ENCODE data around the gene CAMTA1. TPM values are rescaled to one million over a fixed set of nuclear protein-coding genes. Genes with fewer than 3 reads are reported as not detected.

Gene CAMTA1
- total RNA-seq, 1 donor from 2014 or later, result 79.3 TPM

DNA sequence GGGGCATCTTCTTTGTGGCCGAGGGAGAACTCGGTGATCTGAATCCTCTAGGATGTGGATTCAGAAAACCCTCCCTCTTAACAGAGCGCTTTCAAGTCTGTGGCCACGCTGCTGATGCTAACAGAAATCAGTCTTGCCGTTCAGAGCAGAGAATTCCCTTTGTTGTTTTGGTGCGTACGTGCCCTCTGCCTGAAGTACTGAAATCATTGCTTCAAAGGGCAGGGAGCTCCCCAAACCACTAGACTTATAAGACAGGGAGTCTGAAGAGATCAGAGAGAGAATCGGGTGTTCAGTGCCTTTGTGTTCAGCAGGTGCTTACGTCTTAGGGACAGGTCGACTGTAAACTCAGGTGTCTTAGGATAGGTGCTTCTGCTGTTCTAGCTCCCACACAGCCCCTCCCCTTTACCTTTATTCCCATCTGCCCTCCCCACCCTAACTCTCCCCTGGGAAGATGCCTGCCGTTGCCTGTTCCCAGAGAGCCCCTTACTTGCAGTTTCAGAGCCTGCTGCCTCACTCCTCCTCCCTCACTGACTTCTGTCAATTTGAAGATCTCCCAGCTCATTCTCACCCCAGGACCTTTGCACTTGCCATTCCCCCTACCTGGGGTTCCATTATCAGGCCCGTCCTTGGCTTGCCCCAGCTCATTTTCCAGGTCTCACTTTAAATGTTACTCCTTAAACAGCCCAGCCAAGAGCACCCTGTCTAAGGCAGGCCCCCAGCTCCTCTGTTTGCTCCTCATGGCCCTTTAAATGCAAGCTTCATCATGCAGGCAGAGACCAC lies 143.0 kb downstream of the CAMTA1 start:
- no peak for DNase-seq (ENCODE audit: low read depth)

DNA sequence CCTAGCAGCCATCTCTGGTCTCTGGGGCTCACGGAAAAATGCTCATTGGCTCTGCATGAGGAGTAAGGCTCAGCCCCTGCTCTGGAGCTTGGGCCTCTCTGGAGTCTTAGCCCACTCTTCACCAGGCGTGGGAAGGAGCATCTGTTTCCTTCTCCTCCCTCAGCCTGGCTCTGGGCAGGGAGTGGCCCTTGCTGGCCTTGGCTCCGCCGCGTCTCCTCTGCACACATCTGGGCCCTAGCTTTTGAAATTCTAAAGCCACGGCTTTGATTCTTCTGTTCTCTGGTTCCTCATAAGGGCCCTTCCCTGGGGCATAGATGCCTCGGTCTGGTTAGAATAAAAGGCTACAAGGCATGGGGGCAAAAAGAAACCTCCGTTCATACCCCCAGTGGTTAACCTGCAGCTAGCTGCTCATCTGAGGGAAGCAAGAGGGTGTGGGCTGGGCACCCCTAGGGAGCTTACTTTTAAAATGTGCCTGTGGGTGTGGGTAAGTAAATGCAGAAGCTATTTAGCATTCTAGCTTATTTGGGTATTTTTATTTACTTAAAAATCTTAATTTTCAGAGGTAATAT lies 145.6 kb downstream of the CAMTA1 start:
- no peak for DNase-seq (ENCODE audit: low read depth)

DNA sequence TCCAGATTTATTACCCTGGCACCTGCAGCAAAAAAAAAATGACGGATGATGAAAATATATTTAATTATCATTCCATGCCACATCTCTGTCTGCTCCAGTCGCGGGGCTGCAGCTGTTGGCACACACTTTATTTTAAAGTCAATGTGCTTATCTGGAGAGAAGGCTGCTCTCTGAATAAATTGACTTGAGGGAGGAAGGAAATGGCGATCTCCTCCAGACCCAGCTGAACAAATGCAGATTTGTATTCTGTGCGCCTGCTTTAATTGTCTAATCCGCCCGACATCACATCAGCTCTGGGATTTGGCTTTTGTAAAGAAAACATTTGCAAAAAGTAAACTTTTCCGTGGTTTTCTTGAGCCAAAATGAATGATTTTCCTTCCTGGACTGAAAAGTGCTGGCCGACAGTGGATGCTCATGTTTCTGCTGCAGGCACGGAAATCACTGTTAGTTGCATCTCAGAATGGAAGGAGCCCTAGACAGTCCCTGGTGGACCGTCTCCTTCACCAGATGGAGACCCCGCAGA lies 150.2 kb downstream of the CAMTA1 start:
- no peak for DNase-seq (ENCODE audit: low read depth)

GRCh38 chr1:6935911-6936690 lies 150.8 kb downstream of the CAMTA1 start:
- DNase-seq (ENCODE audit: low read depth), result no peak

GRCh38 chr1:6937048-6937447 lies 151.8 kb downstream of the CAMTA1 start:
- no peak for DNase-seq (ENCODE audit: low read depth)

DNA sequence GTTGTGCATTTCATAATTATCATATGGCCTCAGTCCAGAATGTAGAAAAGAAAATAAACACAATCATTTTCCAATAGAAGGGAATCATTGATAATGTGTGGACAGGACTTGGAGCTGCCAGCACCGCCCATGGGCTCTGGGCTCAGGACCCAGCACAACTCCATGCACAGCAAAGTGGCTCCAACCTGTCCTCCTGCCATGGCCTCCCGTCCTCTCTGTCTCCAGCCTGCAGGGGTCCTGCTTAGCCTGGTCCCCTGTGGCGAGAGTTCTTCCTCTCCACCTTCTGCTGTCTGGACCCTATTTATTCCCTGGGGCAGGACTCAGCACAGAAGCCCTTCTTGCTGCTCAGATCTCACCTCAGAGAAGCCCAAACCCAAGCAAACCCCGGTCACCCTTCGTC lies 154.1 kb downstream of the CAMTA1 start:
- no peak for DNase-seq (ENCODE audit: low read depth)

DNA sequence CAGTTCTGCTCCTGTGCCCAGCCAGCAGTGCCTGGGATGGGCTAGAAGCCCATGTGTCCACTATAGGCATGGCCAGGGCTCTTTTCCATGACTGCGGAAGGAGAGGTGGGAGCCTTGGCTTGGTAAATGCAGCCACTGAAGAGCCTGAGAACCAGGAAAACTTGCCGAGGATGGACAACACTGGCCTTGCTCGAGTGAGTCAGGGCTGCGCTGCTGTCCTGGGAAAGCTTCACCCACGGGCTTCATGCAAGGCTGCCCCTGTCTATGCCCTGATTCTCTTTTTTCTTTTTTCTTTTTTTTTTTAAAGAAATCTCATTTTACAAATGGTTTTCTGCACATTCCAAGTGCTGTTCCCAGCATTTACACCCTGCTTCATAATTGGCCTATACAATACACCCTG lies 156.5 kb downstream of the CAMTA1 start:
- DNase-seq (ENCODE audit: low read depth), result no peak

DNA sequence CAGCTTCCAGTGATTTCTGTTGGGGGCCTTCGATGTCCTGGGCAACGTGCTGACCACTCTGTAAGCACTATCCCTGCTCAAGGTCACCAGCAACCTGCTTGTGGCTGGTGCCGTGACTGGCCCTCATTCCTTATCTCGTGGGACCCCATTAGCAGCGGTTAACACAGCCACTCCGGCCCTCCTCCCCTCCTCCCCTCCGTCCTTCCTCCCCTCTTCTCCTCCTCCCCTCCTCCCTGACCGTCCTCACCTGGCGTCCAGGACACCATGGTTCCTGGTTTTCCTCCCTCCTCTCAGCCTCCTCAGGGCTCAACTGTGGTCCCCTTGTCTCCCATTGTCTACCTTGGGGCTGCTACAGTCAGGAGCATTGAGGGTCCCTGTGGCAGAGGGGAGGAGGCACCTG lies 157.7 kb downstream of the CAMTA1 start:
- DNase-seq (ENCODE audit: low read depth), result no peak

- no peak for DNase-seq (ENCODE audit: low read depth)
Measured at GRCh38 chr1:6944434-6944833, 159.2 kb downstream of the CAMTA1 start.

DNA sequence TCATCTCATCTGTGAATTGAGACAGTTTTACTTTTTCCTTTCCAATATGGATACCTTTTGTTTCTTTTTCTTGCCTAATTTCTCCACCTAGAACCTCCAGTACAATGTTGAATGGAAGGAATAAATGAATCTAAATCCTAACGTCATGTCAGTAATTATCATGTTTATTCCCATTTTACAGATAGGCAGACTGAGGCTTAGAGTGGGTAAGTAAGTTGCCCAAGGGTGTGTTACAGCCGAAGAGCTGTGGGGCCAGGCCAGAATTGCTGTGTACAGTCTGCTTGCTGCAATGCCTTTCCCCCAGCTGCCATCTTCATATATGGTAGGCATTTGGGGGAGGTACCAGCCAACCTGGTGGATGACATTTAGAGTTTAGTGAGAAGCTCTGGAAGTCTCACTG lies 162.7 kb downstream of the CAMTA1 start:
- DNase-seq (ENCODE audit: low read depth), result no peak

GRCh38 chr1:6948416-6948815 lies 163.2 kb downstream of the CAMTA1 start:
- no peak for DNase-seq (ENCODE audit: low read depth)

DNA sequence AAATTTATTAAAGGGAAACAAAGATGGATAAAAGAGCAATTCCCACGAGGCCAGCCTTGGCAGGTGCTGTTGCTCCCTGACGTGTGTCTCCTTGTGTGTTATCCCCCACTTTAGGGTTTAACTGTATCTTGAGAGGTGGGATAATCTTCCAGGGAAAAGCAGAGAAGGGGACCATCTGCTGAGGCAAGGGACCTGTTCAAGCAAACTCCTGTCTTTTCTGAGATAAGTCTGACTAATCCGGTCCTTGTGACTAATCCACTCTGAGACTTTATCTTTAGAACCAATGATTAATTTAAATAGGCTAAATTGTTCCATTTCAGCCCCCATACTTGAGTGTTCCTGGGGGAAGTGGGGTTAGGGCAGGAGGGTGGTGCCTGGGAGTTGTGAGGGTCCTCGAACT lies 163.6 kb downstream of the CAMTA1 start:
- DNase-seq (ENCODE audit: low read depth), result no peak

DNA sequence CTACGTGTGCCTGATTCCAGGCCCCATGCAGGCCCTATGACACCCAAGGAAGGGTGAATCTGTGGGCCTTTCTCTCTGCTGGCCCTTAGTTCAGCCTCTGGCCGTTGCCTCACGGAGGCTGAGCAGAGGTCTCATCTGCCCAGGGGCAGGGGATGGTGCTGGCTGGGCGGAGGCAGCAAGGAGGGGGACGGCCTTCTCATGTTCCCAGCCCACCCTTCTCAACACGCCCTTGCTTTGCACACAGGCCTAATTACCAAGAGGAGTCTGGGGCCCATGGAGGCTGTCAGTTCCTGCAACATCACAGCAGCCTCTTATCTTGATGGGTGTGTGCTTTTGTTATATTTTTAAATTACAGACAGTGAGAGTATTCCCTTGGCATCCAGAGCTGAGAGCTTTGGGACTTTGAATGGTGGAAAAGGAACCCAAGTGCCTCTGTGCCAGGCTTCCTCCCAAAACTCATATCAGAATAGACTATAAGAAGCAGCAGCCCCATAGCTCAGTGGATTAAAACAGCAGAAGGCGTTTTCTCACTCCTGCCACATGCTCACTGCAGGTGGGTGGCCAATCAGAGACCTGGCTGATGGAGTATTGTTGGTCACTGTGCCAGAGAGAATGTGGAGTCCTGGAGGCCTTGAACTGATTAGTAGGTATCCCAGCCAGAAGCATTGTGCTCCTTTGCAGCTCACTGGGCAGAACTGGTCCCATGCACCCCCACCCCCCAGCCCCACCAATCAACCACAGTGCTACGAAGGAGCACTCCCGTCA lies 164.9 kb downstream of the CAMTA1 start:
- DNase-seq (ENCODE audit: low read depth), result no peak

DNA sequence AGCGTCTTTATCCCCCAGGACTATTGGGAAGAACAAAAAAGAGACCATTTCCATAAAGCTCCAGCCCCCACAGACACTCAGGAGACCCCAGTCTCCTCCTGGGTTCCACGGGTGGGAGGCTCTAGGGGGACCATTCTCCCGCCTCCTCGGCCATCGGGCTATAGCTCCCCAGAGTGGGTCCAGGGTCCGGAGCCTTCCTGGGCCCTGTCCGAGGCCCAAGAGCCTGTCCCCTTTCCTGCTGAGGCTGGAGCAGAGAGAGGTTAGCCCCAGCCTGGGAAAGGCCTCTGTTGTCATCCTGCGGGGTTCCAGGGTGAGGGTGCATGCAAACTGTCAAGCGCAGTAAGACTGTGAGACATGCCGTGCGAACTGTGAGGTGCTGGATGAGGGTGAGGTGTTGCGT lies 166.3 kb downstream of the CAMTA1 start:
- DNase-seq (ENCODE audit: low read depth), result no peak

DNA sequence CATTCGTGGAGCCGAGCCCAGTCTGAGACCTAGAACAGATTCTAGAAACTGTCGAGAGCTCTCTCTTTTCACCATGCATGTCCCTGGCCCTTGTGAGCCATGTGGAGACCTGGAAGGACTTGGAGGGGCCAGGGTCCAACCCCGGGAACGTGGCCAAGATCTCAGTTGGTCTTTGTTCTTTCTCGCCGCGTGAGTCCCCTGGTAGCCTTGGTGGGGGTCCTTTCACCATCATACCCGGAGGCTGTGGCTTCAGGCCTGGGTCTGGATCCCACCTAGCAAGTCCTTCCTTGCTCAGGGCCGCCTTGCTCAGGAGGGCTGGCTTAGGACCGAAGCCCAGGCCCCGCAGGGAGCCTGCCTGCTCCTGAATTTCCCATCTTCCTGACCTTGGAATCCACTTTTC lies 168.0 kb downstream of the CAMTA1 start:
- no peak for DNase-seq (ENCODE audit: low read depth)

DNA sequence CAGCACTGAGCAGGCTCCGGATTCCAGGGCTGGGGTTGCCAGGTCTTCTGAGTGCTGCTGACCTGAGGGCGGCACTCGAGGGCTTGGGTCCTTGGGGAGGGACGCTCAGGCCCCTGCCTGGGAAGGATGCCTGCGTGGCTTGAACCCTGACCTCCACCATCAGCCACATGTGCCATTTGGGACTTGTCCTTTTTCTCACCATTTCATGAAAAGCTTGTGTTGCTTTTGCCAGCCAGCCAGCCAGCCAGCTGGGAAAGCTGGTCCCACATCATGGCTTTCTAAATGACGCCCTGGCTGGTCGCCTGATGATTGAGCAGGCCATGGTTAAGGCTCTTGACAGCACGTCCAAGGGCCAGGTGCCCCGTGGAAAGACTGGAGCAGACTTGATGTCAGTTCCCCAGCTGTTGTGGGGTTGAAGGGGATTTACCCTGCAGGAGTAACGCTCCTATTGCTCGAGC lies 168.7 kb downstream of the CAMTA1 start:
- no peak for DNase-seq (ENCODE audit: low read depth)

DNA sequence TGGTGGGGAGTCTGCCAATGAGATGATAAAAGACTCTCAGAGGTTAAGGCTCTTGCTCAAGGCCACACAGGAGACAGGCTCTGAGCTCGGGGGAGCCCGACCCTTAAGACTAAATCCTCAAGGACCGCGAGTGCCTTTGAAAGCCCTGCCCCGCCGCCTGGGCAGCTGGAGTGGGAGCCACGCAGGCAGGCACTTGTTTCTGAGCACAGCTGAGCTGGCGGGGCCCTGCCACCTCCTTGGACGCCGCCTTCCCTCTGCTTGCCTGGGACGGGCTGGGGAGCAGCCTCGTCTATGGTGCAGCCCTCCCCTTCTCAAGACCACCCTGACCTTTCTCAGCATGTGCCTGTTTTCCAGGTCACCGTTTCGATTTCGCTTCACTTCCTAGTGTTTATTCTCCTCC lies 169.3 kb downstream of the CAMTA1 start:
- no peak for DNase-seq (ENCODE audit: low read depth)

- DNase-seq (ENCODE audit: low read depth), result no peak
Measured at GRCh38 chr1:6955357-6956094, 170.3 kb downstream of the CAMTA1 start.

DNA sequence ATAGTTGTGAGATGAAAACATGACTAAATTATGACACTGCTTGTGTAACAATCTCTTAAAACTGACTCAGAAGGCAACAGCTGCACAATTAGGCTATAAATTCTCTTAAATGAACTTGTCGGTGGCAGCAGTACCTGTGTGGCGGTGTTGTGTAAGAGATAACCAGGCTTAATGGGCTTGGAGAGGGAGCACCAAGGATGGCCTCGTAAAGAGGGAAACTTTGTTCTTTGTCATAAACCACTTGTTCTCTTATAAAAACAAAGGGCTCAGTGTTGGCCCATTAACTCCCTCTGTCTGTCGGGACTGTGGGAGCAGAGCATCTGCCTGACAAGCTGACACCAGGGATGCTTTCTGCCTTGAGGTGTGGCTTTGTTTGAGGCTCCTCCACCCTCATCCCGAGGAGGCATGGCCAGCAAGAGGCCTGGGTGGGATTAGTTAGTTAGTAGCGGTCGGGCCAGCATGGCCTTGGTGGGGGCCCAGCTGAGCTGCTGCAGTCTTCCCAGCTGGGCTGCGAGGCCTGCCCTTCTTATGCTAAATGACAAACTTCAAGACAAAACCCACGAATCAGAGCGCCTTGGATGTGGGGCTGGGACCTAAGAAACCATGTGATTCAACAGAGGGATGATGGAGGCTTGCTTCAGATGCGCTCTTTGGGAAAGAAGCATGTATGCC lies 171.4 kb downstream of the CAMTA1 start:
- DNase-seq (ENCODE audit: low read depth), result no peak

- no peak for DNase-seq (ENCODE audit: low read depth)
Measured at GRCh38 chr1:6957341-6957740, 172.1 kb downstream of the CAMTA1 start.
